HCT116 (cell line): ENCODE results near the gene CYP26B1. TPM values are rescaled to one million over a fixed set of nuclear protein-coding genes. Genes with fewer than 3 reads are reported as not detected.

Experiments
- ATAC-seq: fragments of 200-7000 bp; cut with Tn5 transposase; 2 replicates; pipeline ENCODE4 v1.9.1; 2020; ENCODE audit warnings: mild to moderate bottlenecking, moderate library complexity
- BruUV-seq: library from RNA; stranded (reverse); fragments of 400-500 nt; replicated peaks from 2 replicates; lab custom pipeline; 2021; lab: Mats Ljungman, UMichigan
- CTCF ChIA-PET: fragments of 300-600 bp; sonication (Branson Sonifier 250); formaldehyde crosslinking; loops from one replicate; lab custom pipeline; 2021; ENCODE audit warnings: antibody characterized with exemption; lab: Charles Lee
- POLR2A ChIA-PET: fragments of 300-600, 350-600 bp; sonication (Branson Sonifier 250); formaldehyde crosslinking; loops from one replicate; lab custom pipeline; 2021; ENCODE audit warnings: antibody characterized with exemption; lab: Charles Lee
- RAD21 ChIA-PET, 2 experiments: fragments of 300-600 bp; sonication (Branson Sonifier 250); formaldehyde crosslinking; loops; one replicate each; lab custom pipeline; 2023; ENCODE audit warnings: low total read pairs in 2 of 2; ENCODE audit not compliant: uncharacterized antibody in 2 of 2, unreplicated experiment in 2 of 2, low non-redundant PET in 1 of 2; lab: Charles Lee
- DNase-seq: peaks from one replicate; pipeline ENCODE4 v3.0.0-alpha.2; 2010; ENCODE audit warnings: low read depth, low spot score
- H2AFZ ChIP-seq: fragments of 200-600 bp; shearing (Covaris generic), sonication (generic); 2 replicates; pipeline ENCODE4 v1.6.1; 2017; ENCODE audit warnings: low read depth, mixed run types, mixed read lengths, antibody characterized with exemption, low read length; ENCODE audit not compliant: poor library complexity, severe bottlenecking
- H3K27ac ChIP-seq: 2 replicates; pipeline ENCODE4 v1.5.1; 2012; ENCODE audit warnings: low read depth, low read length
- H3K27me3 ChIP-seq: fragments of 200-600 bp; sonication (generic); 2 replicates; pipeline ENCODE4 v1.6.1; 2016; ENCODE audit warnings: mixed run types, low read length, mixed read lengths; ENCODE audit not compliant: insufficient read depth
- H3K36me3 ChIP-seq, 2 experiments: fragments of 200-500 bp in 1 of 2; fragments of 200-600 bp in 1 of 2; sonication (Bioruptor generic) in 1 of 2; sonication (generic) in 1 of 2; 2 replicates each; pipeline versions ENCODE4 v1.5.1 to v1.6.1; 2014 to 2016; ENCODE audit warnings: low read length in 2 of 2, inconsistent platforms in 1 of 2, mixed read lengths in 1 of 2, mixed run types in 1 of 2; ENCODE audit not compliant: insufficient read depth in 2 of 2, control insufficient read depth in 1 of 2
- H3K4me1 ChIP-seq, 2 experiments: fragments of 200-600 bp in 1 of 2; sonication (generic) in 1 of 2; 2 replicates each; pipeline versions ENCODE4 v1.5.1 to v1.6.1; 2012 to 2017; ENCODE audit warnings: low read length in 2 of 2, inconsistent platforms in 1 of 2, mild to moderate bottlenecking in 1 of 2, mixed read lengths in 1 of 2, mixed run types in 1 of 2, moderate library complexity in 1 of 2; ENCODE audit not compliant: insufficient read depth in 2 of 2, control insufficient read depth in 1 of 2
- H3K4me2 ChIP-seq: fragments of 200-600 bp; sonication (generic); 2 replicates; pipeline ENCODE4 v1.6.1; 2017; ENCODE audit warnings: mixed run types, low read length, mixed read lengths
- H3K4me3 ChIP-seq, 2 experiments: fragments of 200-600 bp in 1 of 2; sonication (generic) in 1 of 2; replicated peaks in 1 of 2; 2 replicates each; pipeline ENCODE4 v1.5.1; 2011 to 2016; ENCODE audit warnings: low read length in 2 of 2, control low read depth in 1 of 2, low read depth in 1 of 2, mild to moderate bottlenecking in 1 of 2, mixed read lengths in 1 of 2, mixed run types in 1 of 2
- H3K79me2 ChIP-seq: fragments of 200-600 bp; sonication (generic); 2 replicates; pipeline ENCODE4 v1.6.1; 2017; ENCODE audit warnings: mild to moderate bottlenecking, mixed run types, low read length, moderate library complexity, mixed read lengths; ENCODE audit not compliant: insufficient read depth
- H3K9ac ChIP-seq: fragments of 200-600 bp; sonication (generic); 2 replicates; pipeline ENCODE4 v1.6.1; 2016; ENCODE audit warnings: low read length, mixed read lengths
- H3K9me2 ChIP-seq: fragments of 200-600 bp; sonication (generic), shearing (Covaris generic); 2 replicates; pipeline ENCODE4 v1.6.1; 2017; ENCODE audit warnings: mixed run types, mild to moderate bottlenecking, moderate library complexity; ENCODE audit not compliant: insufficient read depth
- H3K9me3 ChIP-seq, 2 experiments: fragments of 200-500 bp in 1 of 2; fragments of 200-600 bp in 1 of 2; sonication (Bioruptor generic) in 1 of 2; sonication (generic) in 1 of 2; 2 replicates each; pipeline ENCODE4 v1.6.1; 2014 to 2017; ENCODE audit warnings: low read length in 2 of 2, mixed read lengths in 2 of 2, inconsistent platforms in 1 of 2, low read depth in 1 of 2, mild to moderate bottlenecking in 1 of 2, mixed run types in 1 of 2, moderate library complexity in 1 of 2; ENCODE audit not compliant: control insufficient read depth in 1 of 2, insufficient read depth in 1 of 2
- H4K20me1 ChIP-seq: fragments of 200-600 bp; sonication (generic), shearing (Covaris generic); 2 replicates; pipeline ENCODE4 v1.6.1; 2017; ENCODE audit warnings: mixed run types, mild to moderate bottlenecking, moderate library complexity; ENCODE audit not compliant: insufficient read depth
- EGR1 ChIP-seq: IDR thresholded peaks from 2 replicates; pipeline ENCODE4 v1.6.1; 2012; ENCODE audit warnings: low read depth
- ELF1 ChIP-seq: IDR thresholded peaks from 2 replicates; pipeline ENCODE4 v1.6.1; 2012; ENCODE audit warnings: low read depth, borderline replicate concordance
- EZH2 ChIP-seq: fragments of 200-600 bp; sonication (generic); IDR thresholded peaks from 2 replicates; pipeline ENCODE4 v1.6.1; 2017; ENCODE audit warnings: antibody characterized with exemption, mixed run types
- EZH2phosphoT487 ChIP-seq: fragments of 200-600 bp; IDR thresholded peaks from 2 replicates; pipeline ENCODE4 v1.6.1; 2018; ENCODE audit warnings: antibody characterized with exemption, borderline replicate concordance
- POLR2A ChIP-seq: IDR thresholded peaks from 2 replicates; pipeline ENCODE4 v1.7.0; 2011; ENCODE audit warnings: borderline replicate concordance; ENCODE audit not compliant: insufficient read depth, insufficient read length; ENCODE audit errors: extremely low read depth
- POLR2AphosphoS5 ChIP-seq: IDR thresholded peaks from 2 replicates; pipeline ENCODE4 v1.6.1; 2011; ENCODE audit warnings: mild to moderate bottlenecking, low read depth, low read length, moderate library complexity
- SIN3A ChIP-seq: IDR thresholded peaks from 2 replicates; pipeline ENCODE4 v1.6.1; 2012; ENCODE audit warnings: low read depth
- TCF7L2 ChIP-seq: IDR thresholded peaks from 2 replicates; pipeline ENCODE4 v1.7.0; 2011; ENCODE audit warnings: borderline replicate concordance, inconsistent platforms; ENCODE audit not compliant: insufficient read depth, insufficient read length; ENCODE audit errors: extremely low read depth
- YY1 ChIP-seq: IDR thresholded peaks from 2 replicates; pipeline ENCODE4 v1.6.1; 2011; ENCODE audit warnings: low read length, low read depth, moderate library complexity, mild to moderate bottlenecking; ENCODE audit not compliant: insufficient replicate concordance; ENCODE audit errors: extremely low read depth
- ZFX ChIP-seq: fragments of 450-650 bp; IDR thresholded peaks from 2 replicates; pipeline ENCODE4 v1.6.1; 2017
- intact Hi-C: fragments of 100-400 bp; cut with micrococcal nuclease; formaldehyde crosslinking; loops from 2 replicates; pipeline ENCODE4 v1.10.0; 2022
- total RNA-seq: library from RNA; stranded (reverse); gene quantifications from one replicate; pipeline ENCODE4 v1.2.1, GENCODE V29; 2021; ENCODE audit not compliant: unreplicated experiment
- TF ChIP-seq, protein P1 (sequence below): IDR thresholded peaks from 2 replicates; pipeline ENCODE4 v1.6.1; 2012
- TF ChIP-seq, protein P2 (sequence below): IDR thresholded peaks from 2 replicates; pipeline ENCODE4 v1.6.1; 2012; ENCODE audit warnings: low read depth

Gene CYP26B1
- total RNA-seq, 1 experiment from 2014 or later = 21.1 TPM

DNA sequence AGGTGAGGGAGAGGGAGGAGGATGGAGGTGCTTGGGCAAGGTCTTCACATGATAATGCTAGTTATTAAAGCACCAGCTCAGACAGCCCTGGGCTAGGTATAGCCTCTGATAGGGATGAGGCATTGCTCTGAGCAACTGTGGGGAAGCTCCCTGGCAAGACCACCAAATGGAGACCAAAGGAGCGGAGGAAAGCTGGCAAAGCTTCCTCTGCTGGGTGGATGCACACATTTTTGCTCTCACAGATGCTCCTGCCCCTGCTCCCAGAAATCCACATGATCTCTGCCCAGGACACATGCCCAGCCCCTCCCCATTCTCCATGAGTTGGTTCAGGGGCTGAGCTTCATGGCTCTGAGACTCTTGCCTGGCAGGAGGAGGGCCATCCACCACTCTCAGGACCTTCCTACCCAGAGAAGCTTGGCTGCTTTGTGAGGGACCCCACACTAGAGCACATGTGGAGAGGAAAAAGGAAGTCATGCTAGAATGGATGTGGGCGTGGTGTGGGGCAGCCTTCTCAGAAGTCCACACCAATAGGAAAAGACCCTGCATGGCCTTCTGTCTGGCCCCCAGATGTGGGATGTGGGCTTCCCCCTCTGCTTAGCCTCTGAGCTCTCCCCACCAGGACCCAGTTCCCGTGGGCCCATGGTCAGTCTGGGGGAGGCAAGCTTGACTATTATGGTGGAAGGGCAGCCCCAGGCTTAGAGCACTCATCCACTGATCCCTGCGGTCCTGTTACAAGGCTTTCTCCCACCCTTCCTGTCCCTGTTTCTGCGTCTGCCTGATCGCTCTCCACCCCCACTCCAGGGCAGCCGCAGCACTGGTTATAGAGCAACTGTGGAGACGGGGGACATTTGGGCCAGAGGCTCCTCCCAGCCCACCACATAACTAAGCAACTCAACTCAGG, 10.5 kb upstream of the CYP26B1 start:
- H3K79me2 ChIP-seq = no peaks in the 10 kb centered on the region
- no peaks in the 10 kb centered on the region for H4K20me1 ChIP-seq
- no peaks in the 10 kb centered on the region for H3K9me2 ChIP-seq
- no TSS peak for BruUV-seq
- no peak overlapping the region for H2AFZ ChIP-seq
- POLR2A ChIA-PET = no interaction called here
- intact Hi-C loops = no loop called here
- H3K36me3 ChIP-seq = no peaks in the 10 kb centered on the region
- no peak overlapping the region for H3K9ac ChIP-seq
- H3K4me3 ChIP-seq = no peak overlapping the region
- H3K4me2 ChIP-seq = no peak overlapping the region
- DNase-seq = no peak
- TF ChIP-seq EGR1 (no peak), POLR2A (no peak), YY1 (no peak), SIN3A (no peak), EZH2 (no peak), ELF1 (no peak), EZH2phosphoT487 (no peak), ZFX (no peak), TCF7L2 (no peak), POLR2AphosphoS5 (no peak)
- TF ChIP-seq, protein P1, sequence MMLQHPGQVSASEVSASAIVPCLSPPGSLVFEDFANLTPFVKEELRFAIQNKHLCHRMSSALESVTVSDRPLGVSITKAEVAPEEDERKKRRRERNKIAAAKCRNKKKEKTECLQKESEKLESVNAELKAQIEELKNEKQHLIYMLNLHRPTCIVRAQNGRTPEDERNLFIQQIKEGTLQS = no peak
- TF ChIP-seq, protein P2, sequence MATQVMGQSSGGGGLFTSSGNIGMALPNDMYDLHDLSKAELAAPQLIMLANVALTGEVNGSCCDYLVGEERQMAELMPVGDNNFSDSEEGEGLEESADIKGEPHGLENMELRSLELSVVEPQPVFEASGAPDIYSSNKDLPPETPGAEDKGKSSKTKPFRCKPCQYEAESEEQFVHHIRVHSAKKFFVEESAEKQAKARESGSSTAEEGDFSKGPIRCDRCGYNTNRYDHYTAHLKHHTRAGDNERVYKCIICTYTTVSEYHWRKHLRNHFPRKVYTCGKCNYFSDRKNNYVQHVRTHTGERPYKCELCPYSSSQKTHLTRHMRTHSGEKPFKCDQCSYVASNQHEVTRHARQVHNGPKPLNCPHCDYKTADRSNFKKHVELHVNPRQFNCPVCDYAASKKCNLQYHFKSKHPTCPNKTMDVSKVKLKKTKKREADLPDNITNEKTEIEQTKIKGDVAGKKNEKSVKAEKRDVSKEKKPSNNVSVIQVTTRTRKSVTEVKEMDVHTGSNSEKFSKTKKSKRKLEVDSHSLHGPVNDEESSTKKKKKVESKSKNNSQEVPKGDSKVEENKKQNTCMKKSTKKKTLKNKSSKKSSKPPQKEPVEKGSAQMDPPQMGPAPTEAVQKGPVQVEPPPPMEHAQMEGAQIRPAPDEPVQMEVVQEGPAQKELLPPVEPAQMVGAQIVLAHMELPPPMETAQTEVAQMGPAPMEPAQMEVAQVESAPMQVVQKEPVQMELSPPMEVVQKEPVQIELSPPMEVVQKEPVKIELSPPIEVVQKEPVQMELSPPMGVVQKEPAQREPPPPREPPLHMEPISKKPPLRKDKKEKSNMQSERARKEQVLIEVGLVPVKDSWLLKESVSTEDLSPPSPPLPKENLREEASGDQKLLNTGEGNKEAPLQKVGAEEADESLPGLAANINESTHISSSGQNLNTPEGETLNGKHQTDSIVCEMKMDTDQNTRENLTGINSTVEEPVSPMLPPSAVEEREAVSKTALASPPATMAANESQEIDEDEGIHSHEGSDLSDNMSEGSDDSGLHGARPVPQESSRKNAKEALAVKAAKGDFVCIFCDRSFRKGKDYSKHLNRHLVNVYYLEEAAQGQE = no peak
- TF ChIP-seq, all 23 proteins: peak for 0
- CTCF ChIA-PET = no interaction called here
- ATAC-seq = no peak
- H3K4me1 ChIP-seq = no peaks in the 10 kb centered on the region
- no peaks in the 10 kb centered on the region for H3K9me3 ChIP-seq
- no peak overlapping the region for H3K27ac ChIP-seq
- H3K27me3 ChIP-seq = no peaks in the 10 kb centered on the region
- RAD21 ChIA-PET = no interaction called here
